Left lung (tissue), 10 donors: ENCODE results near the gene HSD3B7. TPM values are rescaled to one million over a fixed set of nuclear protein-coding genes. Genes with fewer than 3 reads are reported as not detected.

ENCODE experiments used
- ATAC-seq: fragments of 200-7000 bp; cut with Tn5 transposase; one replicate; pipeline ENCODE4 v1.9.1; 2020; ENCODE audit warnings: moderate library complexity
- DNase-seq, 4 donors: peaks; one replicate each; pipeline ENCODE4 v3.0.0-alpha.2; 2013 to 2020
- H3K27ac ChIP-seq, 2 donors: fragments of 200-600 bp; sonication (generic) in 1 of 2; one replicate each; pipeline versions ENCODE4 v1.5.0 to v1.8.0; 2020 to 2021
- H3K27me3 ChIP-seq, 2 donors: fragments of 200-600 bp; sonication (generic) in 1 of 2; one replicate each; pipeline versions ENCODE4 v1.5.0 to v1.8.0; 2020 to 2021
- H3K36me3 ChIP-seq, 2 donors: fragments of 200-600 bp; sonication (generic) in 1 of 2; one replicate each; pipeline versions ENCODE4 v1.5.0 to v1.8.0; 2020 to 2021
- H3K4me1 ChIP-seq, 2 donors: fragments of 200-600 bp; one replicate each; pipeline ENCODE4 v1.8.0; 2021
- H3K4me3 ChIP-seq, 2 donors: fragments of 200-600 bp; sonication (generic) in 1 of 2; one replicate each; pipeline versions ENCODE4 v1.5.0 to v1.8.0; 2020 to 2021; ENCODE audit warnings: mild to moderate bottlenecking in 1 of 2
- H3K9me3 ChIP-seq, 2 donors: fragments of 200-600 bp; sonication (generic) in 1 of 2; one replicate each; pipeline versions ENCODE4 v1.5.0 to v1.8.0; 2020 to 2021
- intact Hi-C, 2 donors: fragments of 100-400 bp; cut with DNase I; formaldehyde crosslinking; loops; one replicate each; pipeline versions ENCODE4 v1.11.2 to v1.14.2; 2022
- polyA plus RNA-seq, 6 donors: library from polyadenylated mRNA; unstranded; fragments of 120-200 nt; gene quantifications; one replicate each; pipeline ENCODE4 v1.2.1, GENCODE V29; 2013; ENCODE audit not compliant: insufficient read length in 6 of 6
- total RNA-seq, 2 donors: library from RNA; stranded (reverse); fragmentation: NEBNext Ultra II Directional; extraction: Animal tissue kit (Norgen Biotek cat#: 25700); gene quantifications; one replicate each; pipeline ENCODE4 v1.2.1, GENCODE V29; 2021
- TF ChIP-seq, protein P1 (sequence below), 2 donors: fragments of 200-600 bp; sonication (generic) in 1 of 2; IDR thresholded peaks; one replicate each; pipeline versions ENCODE4 v1.5.0 to v1.8.0; 2021; ENCODE audit warnings: antibody characterized with exemption in 2 of 2
- donor health status: DM: no; HTN: yes; CAD: no.
- donor health status: DM: no; HTN: no; CAD: no.

Gene HSD3B7
- total and polyA plus RNA-seq, 8 donors: 3.9 to 28.4 (median 4.8) TPM

DNA sequence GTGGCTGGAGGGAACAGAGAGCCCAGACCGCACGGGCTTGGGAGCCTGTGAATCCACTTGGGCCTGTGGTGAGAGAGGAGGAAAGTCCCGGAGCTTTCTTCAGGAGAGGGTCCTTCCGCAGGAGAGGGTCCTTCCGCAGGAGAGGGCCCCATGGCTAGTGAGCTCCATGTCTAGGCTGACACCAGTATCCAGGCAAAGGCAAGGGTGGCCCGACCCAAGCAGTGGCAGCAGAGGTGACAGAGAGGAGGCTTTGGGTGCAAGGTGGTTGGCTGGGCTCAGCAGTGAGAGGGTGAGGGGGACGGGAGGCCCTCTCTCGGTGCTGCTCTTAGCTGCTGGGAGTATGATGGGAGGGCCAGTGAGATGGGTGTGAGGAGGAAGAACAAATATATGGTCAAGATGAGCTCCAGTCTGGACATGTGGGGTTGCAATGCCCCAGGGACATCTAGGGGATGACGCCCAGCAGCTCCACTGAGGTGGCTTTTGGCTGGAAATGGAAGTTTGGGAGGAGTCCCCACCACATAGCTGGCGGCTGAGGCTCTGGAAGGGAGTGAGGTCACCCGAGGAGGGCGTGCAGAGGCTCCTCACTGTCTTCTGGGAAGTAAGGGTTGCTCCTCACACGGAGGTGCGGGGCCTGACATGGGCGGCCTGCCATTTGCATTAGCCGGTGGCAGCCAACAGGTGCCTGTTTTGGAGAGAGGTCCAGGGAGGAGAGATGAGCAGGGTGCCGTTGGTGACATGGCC is 2.3 kb upstream of the HSD3B7 start:
- intact Hi-C loops: loop anchor here in 1 of 2 donors (10.0 kb wide), 2 partner anchors 452 to 882 kb away; no protein-coding TSS in a partner anchor

DNA sequence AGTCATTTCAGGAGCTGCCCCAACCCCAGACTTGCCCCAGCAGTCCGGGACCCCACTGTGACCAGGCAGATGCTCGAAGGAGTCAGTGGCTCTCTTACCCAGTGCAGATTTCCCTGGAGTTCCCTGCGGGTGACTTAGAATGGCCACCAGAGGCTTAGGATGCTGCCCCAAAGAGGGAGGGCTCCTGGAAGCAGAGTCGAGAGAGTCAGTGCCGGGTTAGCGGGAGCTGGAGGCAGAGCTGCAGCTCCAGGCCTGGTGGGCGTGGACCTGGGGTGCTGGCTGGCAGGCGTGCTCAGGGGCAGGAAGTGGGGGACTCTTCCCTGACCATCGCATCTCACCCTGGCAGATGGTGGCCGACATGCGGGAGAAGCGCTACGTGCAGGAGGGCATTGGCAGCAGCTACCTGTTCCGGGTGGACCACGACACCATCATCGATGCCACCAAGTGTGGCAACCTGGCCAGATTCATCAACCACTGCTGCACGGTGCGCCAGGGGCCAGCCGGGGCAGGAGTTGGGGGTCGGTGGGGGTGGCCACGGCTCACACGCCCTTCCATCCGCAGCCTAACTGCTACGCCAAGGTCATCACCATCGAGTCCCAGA is 1.6 kb upstream of the HSD3B7 start:
- TF ChIP-seq, protein P1, sequence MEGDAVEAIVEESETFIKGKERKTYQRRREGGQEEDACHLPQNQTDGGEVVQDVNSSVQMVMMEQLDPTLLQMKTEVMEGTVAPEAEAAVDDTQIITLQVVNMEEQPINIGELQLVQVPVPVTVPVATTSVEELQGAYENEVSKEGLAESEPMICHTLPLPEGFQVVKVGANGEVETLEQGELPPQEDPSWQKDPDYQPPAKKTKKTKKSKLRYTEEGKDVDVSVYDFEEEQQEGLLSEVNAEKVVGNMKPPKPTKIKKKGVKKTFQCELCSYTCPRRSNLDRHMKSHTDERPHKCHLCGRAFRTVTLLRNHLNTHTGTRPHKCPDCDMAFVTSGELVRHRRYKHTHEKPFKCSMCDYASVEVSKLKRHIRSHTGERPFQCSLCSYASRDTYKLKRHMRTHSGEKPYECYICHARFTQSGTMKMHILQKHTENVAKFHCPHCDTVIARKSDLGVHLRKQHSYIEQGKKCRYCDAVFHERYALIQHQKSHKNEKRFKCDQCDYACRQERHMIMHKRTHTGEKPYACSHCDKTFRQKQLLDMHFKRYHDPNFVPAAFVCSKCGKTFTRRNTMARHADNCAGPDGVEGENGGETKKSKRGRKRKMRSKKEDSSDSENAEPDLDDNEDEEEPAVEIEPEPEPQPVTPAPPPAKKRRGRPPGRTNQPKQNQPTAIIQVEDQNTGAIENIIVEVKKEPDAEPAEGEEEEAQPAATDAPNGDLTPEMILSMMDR (IDR thresholded peaks at IDR 0.05): no peak
- Histone ChIP-seq H3K4me1 (peaks cover 5 to 16% of the 10 kb centered on the region in 2 donors), H3K27ac (no peak overlapping the region), H3K4me3 (no peak overlapping the region), H3K36me3 (peaks cover 0 to 82% of the 10 kb centered on the region in 2 donors), H3K9me3 (no peaks in the 10 kb centered on the region), H3K27me3 (no peaks in the 10 kb centered on the region)
- intact Hi-C loops: loop anchor here in 1 of 2 donors (10.0 kb wide), 2 partner anchors 451 to 881 kb away; no protein-coding TSS in a partner anchor
- no peak for ATAC-seq
- DNase-seq: no peak

More for the DNA sequence above, 2.3 kb upstream of the HSD3B7 start:
- Histone ChIP-seq H3K4me3 (no peak overlapping the region), H3K27me3 (no peaks in the 10 kb centered on the region), H3K9me3 (no peaks in the 10 kb centered on the region), H3K4me1 (peaks cover 5 to 16% of the 10 kb centered on the region in 2 donors), H3K27ac (no peak overlapping the region), H3K36me3 (peaks cover 0 to 84% of the 10 kb centered on the region in 2 donors)
- ATAC-seq: no peak
- TF ChIP-seq, protein P1 (IDR thresholded peaks at IDR 0.05): no peak
- no peak for DNase-seq

DNA sequence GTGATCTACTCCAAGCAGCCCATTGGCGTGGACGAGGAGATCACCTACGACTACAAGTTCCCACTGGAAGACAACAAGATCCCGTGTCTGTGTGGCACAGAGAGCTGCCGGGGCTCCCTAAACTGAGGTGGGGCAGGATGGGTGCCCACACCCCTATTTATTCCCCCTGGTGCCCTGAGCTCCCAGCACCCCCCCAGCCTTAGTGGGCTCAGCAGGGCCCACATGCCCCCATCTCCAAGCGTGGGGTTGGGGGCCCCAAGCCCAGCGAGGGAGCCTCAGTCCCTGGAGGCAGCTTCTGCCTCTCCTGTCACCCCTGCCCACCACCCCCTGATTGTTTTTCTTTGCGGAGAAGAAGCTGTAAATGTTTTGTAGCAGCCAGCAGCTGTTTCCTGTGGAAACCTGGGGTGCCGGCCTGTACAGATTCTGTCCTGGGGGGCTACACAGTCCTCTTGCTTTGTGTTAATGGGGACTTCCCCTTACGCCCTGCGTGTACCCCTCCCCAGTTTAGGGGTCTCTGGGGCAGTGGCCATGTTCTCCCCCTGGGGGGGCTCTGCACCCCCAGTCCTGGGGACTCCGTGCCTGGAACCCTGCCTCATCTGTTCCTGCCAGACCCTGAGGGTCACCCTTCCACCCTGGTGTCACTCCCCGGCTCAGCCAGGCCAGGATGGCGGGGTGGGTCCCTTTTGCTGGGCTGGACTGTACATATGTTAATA is 953 bp upstream of the HSD3B7 start:
- Histone ChIP-seq H3K4me1 (peaks cover 5 to 16% of the 10 kb centered on the region in 2 donors), H3K9me3 (no peaks in the 10 kb centered on the region), H3K27me3 (no peaks in the 10 kb centered on the region), H3K27ac (no peak overlapping the region), H3K36me3 (peaks cover 0 to 76% of the 10 kb centered on the region in 2 donors), H3K4me3 (no peak overlapping the region)
- TF ChIP-seq, protein P1 (IDR thresholded peaks at IDR 0.05): no peak
- ATAC-seq (no peak), DNase-seq (no peak)
- intact Hi-C loops: loop anchor here in 1 of 2 donors (10.0 kb wide), 2 partner anchors 451 to 881 kb away; no protein-coding TSS in a partner anchor

DNA sequence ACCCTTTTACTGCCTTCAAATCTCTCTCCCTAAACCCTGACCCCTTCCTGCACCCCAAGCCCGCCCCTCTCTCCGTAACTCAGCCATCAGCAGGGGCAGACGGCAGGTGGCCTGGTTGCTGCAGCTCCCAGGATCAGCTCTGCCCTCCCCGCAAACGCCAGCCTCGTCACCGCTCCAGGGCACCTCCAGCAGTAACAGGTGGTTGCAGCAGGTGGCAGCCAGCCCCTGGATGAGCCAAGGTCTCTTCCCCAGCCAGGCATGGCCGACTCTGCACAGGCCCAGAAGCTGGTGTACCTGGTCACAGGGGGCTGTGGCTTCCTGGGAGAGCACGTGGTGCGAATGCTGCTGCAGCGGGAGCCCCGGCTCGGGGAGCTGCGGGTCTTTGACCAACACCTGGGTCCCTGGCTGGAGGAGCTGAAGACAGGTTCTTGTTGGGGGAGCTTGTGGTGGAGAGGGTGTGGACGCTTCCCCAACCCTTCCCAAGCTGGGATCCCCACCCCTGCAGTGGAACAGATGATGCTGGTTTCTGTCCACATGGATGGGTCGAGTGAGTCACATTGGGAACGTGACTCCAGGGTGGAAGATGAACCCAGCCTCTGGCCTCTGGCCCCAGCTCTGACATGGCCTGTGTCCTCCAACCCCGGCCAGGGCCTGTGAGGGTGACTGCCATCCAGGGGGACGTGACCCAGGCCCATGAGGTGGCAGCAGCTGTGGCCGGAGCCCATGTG is 558 bp downstream of the HSD3B7 start:
- Histone ChIP-seq H3K27ac (no peak overlapping the region), H3K27me3 (no peaks in the 10 kb centered on the region), H3K4me3 (peak overlapping the region; percentile 35 to 46), H3K4me1 (peaks cover 5 to 16% of the 10 kb centered on the region in 2 donors), H3K9me3 (no peaks in the 10 kb centered on the region), H3K36me3 (peaks cover 0 to 61% of the 10 kb centered on the region in 2 donors)
- intact Hi-C loops: loop anchor here in 1 of 2 donors (10.0 kb wide), 2 partner anchors 449 to 879 kb away; no protein-coding TSS in a partner anchor
- peak; percentile 86 for ATAC-seq
- peak in 3 of 4 donors; percentile 15 to 68 (median 65) for DNase-seq
- TF ChIP-seq, protein P1 (IDR thresholded peaks at IDR 0.05): no peak
